Prostate gland (tissue), 2 donors: ENCODE measurements around the gene RASSF1. TPM values are rescaled to one million over a fixed set of nuclear protein-coding genes. Genes with fewer than 3 reads are reported as not detected.
A peak's percentile ranks its signal among the peaks of the same experiment; 100 is the strongest.

Experiments used
- DNase-seq: peaks from one replicate; pipeline ENCODE4 v3.0.0-alpha.2; 2019; ENCODE audit warnings: low spot score
- H3K27ac ChIP-seq, 2 donors: fragments of 200-600 bp; sonication (generic); 2 replicates each; pipeline ENCODE4 v1.5.1; 2017 to 2019
- H3K27me3 ChIP-seq: fragments of 200-600 bp; sonication (generic); replicated peaks from 2 replicates; pipeline ENCODE4 v1.5.1; 2019; ENCODE audit not compliant: insufficient read depth
- H3K36me3 ChIP-seq, 2 donors: fragments of 200-600 bp; sonication (generic); 1 replicate in 1 of 2; 2 replicates in 1 of 2; pipeline versions ENCODE4 v1.5.1 to v1.8.1; 2017 to 2019
- H3K4me1 ChIP-seq: fragments of 200-600 bp; sonication (generic); replicated peaks from 2 replicates; pipeline ENCODE4 v1.5.1; 2019
- H3K4me3 ChIP-seq, 2 donors: fragments of 200-600 bp; sonication (generic); 2 replicates each; pipeline ENCODE4 v1.5.1; 2017 to 2019
- H3K9me3 ChIP-seq: fragments of 200-600 bp; sonication (generic); 2 replicates; pipeline ENCODE4 v1.5.1; 2017
- CTCF ChIP-seq, 4 experiments: fragments of 200-600 bp in 2 of 4; fragments of 450-650 bp in 2 of 4; sonication (generic) in 2 of 4; IDR thresholded peaks; 1 replicate in 3 of 4; 2 replicates in 1 of 4; pipeline ENCODE4 v1.5.1; 2016 to 2019; ENCODE audit warnings: antibody characterized with exemption in 4 of 4, mild to moderate bottlenecking in 2 of 4, moderate library complexity in 2 of 4
- POLR2A ChIP-seq: fragments of 450-650 bp; IDR thresholded peaks from one replicate; pipeline ENCODE4 v1.6.1; 2016; ENCODE audit warnings: antibody characterized with exemption, mild to moderate bottlenecking
- POLR2AphosphoS5 ChIP-seq: sonication (generic); formaldehyde crosslinking; IDR thresholded peaks from one replicate; pipeline ENCODE4 v1.6.1; 2017; ENCODE audit warnings: antibody characterized with exemption
- WGBS: methylation state at CpG from one replicate; pipeline ENCODE4 v1.1.5; 2018; 5-methylcytosine and 5-hydroxymethylcytosine counted together
- intact Hi-C: fragments of 100-400 bp; cut with DNase I; formaldehyde crosslinking; loops from one replicate; pipeline ENCODE4 v1.14.2; 2022
- total RNA-seq, 2 donors: library from RNA; depleted of rRNA; stranded (reverse); fragments of >200 nt; gene quantifications; one replicate each; pipeline ENCODE4 v1.1.0, GENCODE V29; 2016

Gene RASSF1
- total RNA-seq, 2 donors from 2014 or later, result 23.8 to 36.6 TPM

- no peak overlapping the region for H3K4me3 ChIP-seq
- TF ChIP-seq POLR2AphosphoS5 (no peak), CTCF (IDR thresholded peaks at IDR 0.05) (no peak), POLR2A (no peak)
- 86% methylated on average over 11 of the region's 11 CpGs for WGBS
- peaks cover 9% of the 10 kb centered on the region for H3K4me1 ChIP-seq
- H3K9me3 ChIP-seq, result no peaks in the 10 kb centered on the region
- H3K36me3 ChIP-seq, result peaks cover 0 to 11% of the 10 kb centered on the region in 2 donors
- no peak overlapping the region for H3K27ac ChIP-seq
- intact Hi-C loops, result no loop called here
- DNase-seq, result no peak
- H3K27me3 ChIP-seq, result no peaks in the 10 kb centered on the region
Measured at GRCh38 chr3:50325497-50326181, 15.0 kb downstream of the RASSF1 start.

DNA sequence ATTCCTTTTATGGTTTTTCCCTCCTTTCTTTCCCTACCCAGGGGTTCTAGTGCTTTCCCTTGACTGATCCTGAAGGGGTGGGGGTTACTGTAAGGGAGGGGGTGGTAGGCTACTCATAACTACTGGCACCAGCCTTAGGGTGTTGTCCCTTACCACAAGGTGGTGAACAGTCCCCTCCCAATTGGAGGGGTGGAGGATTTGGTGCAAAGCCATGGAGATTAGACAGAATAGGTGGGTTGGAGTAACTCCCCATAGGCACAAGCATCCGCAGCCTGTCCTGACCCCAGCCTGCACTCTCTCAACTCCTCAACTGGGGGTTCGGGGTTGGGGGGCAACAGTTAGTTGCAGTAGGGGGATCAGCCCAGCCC, 15.5 kb downstream of the RASSF1 start:
- no peak for DNase-seq
- Histone ChIP-seq H3K4me1 (peaks cover 14% of the 10 kb centered on the region), H3K9me3 (no peaks in the 10 kb centered on the region), H3K27me3 (no peaks in the 10 kb centered on the region), H3K27ac (peak overlapping the region in 1 of 2 donors; percentile 95), H3K4me3 (no peak overlapping the region), H3K36me3 (peaks cover 0 to 6% of the 10 kb centered on the region in 2 donors)
- 85% methylated on average over 2 of the region's 2 CpGs for WGBS
- intact Hi-C loops, result no loop called here
- TF ChIP-seq CTCF (IDR thresholded peaks at IDR 0.05) (no peak), POLR2A (no peak), POLR2AphosphoS5 (no peak)

DNA sequence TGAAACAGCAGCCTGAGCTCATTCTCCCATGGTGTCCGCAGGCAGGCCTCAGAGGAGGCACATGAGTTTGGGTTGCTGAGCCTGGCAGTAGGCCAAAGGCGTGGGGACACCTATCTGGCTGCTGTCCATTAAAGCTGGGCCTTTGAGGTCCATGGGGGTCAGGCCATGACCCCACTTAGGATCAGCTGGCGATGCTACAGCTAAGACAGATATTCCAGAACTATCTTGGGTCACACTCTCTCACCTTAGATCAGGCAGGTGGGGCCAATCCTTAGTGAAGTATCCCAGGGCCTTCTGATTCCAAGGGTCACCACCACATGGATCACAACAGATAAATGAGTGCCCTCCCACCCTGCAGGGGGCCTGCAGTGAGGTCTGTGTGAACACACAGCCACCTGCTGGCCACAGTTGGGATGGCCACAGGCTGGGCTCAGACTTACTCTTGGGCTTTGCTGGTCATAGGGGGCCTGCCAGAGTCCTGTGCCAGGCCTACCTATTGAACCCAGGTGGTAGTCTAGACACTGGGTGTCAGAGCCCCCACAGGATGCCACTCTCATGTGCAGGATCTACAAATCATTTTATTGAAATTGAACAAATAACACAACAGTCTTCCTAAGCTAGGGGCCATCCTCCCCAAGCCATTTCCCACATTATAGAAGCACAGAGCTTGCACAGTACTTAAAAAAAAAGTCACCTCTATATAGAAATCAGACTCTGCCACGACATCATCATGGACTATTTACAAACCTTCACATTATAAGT, 16.1 kb downstream of the RASSF1 start:
- peaks cover 17% of the 10 kb centered on the region for H3K4me1 ChIP-seq
- H3K9me3 ChIP-seq, result no peaks in the 10 kb centered on the region
- peak overlapping the region; percentile 24 to 95 for H3K27ac ChIP-seq
- TF ChIP-seq POLR2AphosphoS5, result peak; percentile 31
- peak; percentile 69 to 91 (median 82) for TF ChIP-seq CTCF (IDR thresholded peaks at IDR 0.05)
- no peak for TF ChIP-seq POLR2A
- no peaks in the 10 kb centered on the region for H3K27me3 ChIP-seq
- H3K4me3 ChIP-seq, result no peak overlapping the region
- DNase-seq, result peak; percentile 56
- intact Hi-C loops, result loop anchor here (5.0 kb wide), 1 partner anchor 87 kb away; the partner anchor contains the start of gene GNAI2
- peaks cover 0 to under 1% of the 10 kb centered on the region in 2 donors for H3K36me3 ChIP-seq
- WGBS, result 66% methylated on average over 3 of the region's 4 CpGs

DNA sequence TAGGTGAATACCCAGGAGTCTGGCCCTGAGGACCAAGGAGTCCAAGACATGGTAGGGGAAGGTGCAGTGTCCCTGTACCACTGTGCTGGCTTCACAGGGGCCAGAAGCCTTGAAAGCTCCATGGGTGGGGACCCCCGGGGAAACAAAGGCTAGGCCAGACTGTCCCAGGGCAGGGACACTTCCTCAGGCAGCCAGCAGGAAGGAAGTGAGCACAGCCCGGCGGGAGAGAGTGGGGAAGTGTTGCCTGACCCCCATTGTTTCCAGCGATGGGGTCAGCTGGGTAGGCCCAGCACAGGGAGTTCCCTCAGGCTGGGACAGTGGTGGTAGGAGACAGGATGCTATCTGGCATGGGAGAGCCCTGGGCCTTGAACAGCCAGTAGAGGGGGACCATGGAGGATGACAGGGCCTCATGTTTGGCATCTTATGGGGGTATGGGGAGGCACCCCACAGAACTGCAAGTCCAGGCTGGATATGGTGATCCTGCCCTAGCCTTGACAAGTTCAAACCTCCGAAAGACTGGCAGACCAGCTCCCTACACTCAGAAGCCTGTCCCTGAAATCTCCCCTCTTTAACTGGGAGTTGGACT, 16.9 kb downstream of the RASSF1 start:
- H3K36me3 ChIP-seq, result no peaks in the 10 kb centered on the region
- H3K27ac ChIP-seq, result peak overlapping the region; percentile 88 to 95
- no peaks in the 10 kb centered on the region for H3K27me3 ChIP-seq
- H3K4me3 ChIP-seq, result no peak overlapping the region
- no peak for TF ChIP-seq POLR2AphosphoS5
- TF ChIP-seq CTCF (IDR thresholded peaks at IDR 0.05), result no peak
- no peak for TF ChIP-seq POLR2A
- H3K9me3 ChIP-seq, result no peaks in the 10 kb centered on the region
- DNase-seq, result no peak
- WGBS, result 59% methylated on average over 5 of the region's 5 CpGs
- intact Hi-C loops, result loop anchor here (2.0 to 5.0 kb wide), 2 partner anchors 63 to 86 kb away; partner anchors contain the start of gene GNAI2
- H3K4me1 ChIP-seq, result peaks cover 17% of the 10 kb centered on the region
